Stimulated activated CD8-positive, alpha-beta memory T cell treated with anti-CD3 and anti-CD28 coated beads, Interleukin-12 subunit alpha, Interleukin-12 subunit beta, amount 100 ng/mL, for 4 hours (primary cell): ENCODE results near the gene OR4D9.

Experiments used
- DNase-seq: peaks from one replicate; pipeline ENCODE4 v3.0.0-alpha.2; 2020; ENCODE audit warnings: low read depth

Gene OR4D9

GRCh38 chr11:59550842-59551658, 39.7 kb downstream of the OR4D9 start:
- peak; percentile 55 for DNase-seq

- no peak for DNase-seq
Observed at GRCh38 chr11:59551659-59552521, 40.6 kb downstream of the OR4D9 start.

GRCh38 chr11:59552844-59553243, 41.5 kb downstream of the OR4D9 start:
- DNase-seq, result no peak

GRCh38 chr11:59553323-59553722, 42.0 kb downstream of the OR4D9 start:
- no peak for DNase-seq

- no peak for DNase-seq
Observed at GRCh38 chr11:59555601-59556114, 44.3 kb downstream of the OR4D9 start.

GRCh38 chr11:59556115-59556916, 45.0 kb downstream of the OR4D9 start:
- peak; percentile 36 for DNase-seq

- no peak for DNase-seq
Observed at GRCh38 chr11:59556917-59557348, 45.6 kb downstream of the OR4D9 start.

GRCh38 chr11:59558270-59558643, 46.9 kb downstream of the OR4D9 start:
- DNase-seq, result no peak

GRCh38 chr11:59559886-59560285, 48.5 kb downstream of the OR4D9 start:
- no peak for DNase-seq

- no peak for DNase-seq
Observed at GRCh38 chr11:59560290-59560701, 49.0 kb downstream of the OR4D9 start.

- peak; percentile 71 for DNase-seq
Observed at GRCh38 chr11:59560702-59561473, 49.5 kb downstream of the OR4D9 start.

GRCh38 chr11:59562292-59562691, 51.0 kb downstream of the OR4D9 start:
- DNase-seq, result no peak
